H1 (cell line): ENCODE data around the gene FGD4. TPM values are rescaled to one million over a fixed set of nuclear protein-coding genes. Genes with fewer than 3 reads are reported as not detected.

Experiments used
- CTCF ChIA-PET: fragments of 300-600 bp; sonication (Branson Sonifier 250); formaldehyde crosslinking; loops from one replicate; lab custom pipeline; 2021; ENCODE audit not compliant: partially characterized antibody; lab: Charles Lee
- POLR2A ChIA-PET: fragments of 300-600 bp; sonication (Branson Sonifier 250); formaldehyde crosslinking; loops from one replicate; lab custom pipeline; 2021; ENCODE audit warnings: inconsistent platforms; ENCODE audit not compliant: partially characterized antibody; lab: Charles Lee
- DNase-seq, 2 experiments: peaks; one replicate each; pipeline versions ENCODE4 v3.0.0 to v3.0.0-alpha.2; 2010 to 2022; ENCODE audit warnings: low spot score in 2 of 2, low read depth in 1 of 2, mixed read lengths in 1 of 2
- FAIRE-seq: peaks from 2 replicates; lab custom pipeline; 2011; peaks lifted over from hg19 to GRCh38; lab: Jason Lieb, UNC
- H2AFZ ChIP-seq: 2 replicates; pipeline ENCODE4 v1.8.1; 2012; ENCODE audit warnings: low read length, inconsistent platforms
- H2AK5ac ChIP-seq: 2 replicates; pipeline ENCODE4 v1.6.1; 2013; ENCODE audit warnings: low read depth, low read length
- H2BK120ac ChIP-seq: replicated peaks from 2 replicates; pipeline ENCODE3; 2013; ENCODE audit warnings: low read depth, low read length, inconsistent platforms
- H2BK12ac ChIP-seq: 2 replicates; pipeline ENCODE4 v1.6.1; 2013; ENCODE audit warnings: low read depth, low read length
- H2BK15ac ChIP-seq: 2 replicates; pipeline ENCODE4 v1.6.1; 2013; ENCODE audit warnings: low read length
- H2BK20ac ChIP-seq: 2 replicates; pipeline ENCODE4 v1.6.1; 2013; ENCODE audit warnings: low read length
- H2BK5ac ChIP-seq: 2 replicates; pipeline ENCODE4 v1.6.1; 2013; ENCODE audit warnings: low read depth, low read length
- H3K14ac ChIP-seq: 2 replicates; pipeline ENCODE4 v1.6.1; 2013; ENCODE audit warnings: inconsistent platforms; ENCODE audit not compliant: insufficient read length
- H3K18ac ChIP-seq: 2 replicates; pipeline ENCODE4 v1.6.1; 2013; ENCODE audit warnings: low read length; ENCODE audit errors: extremely low read depth
- H3K23ac ChIP-seq: 2 replicates; pipeline ENCODE4 v1.6.1; 2013; ENCODE audit warnings: inconsistent platforms; ENCODE audit not compliant: insufficient read length
- H3K23me2 ChIP-seq: 2 replicates; pipeline ENCODE4 v1.6.1; 2013; ENCODE audit warnings: low read depth, low read length
- H3K27ac ChIP-seq: 2 replicates; pipeline ENCODE4 v1.6.1; 2011; ENCODE audit warnings: low read depth, low read length, inconsistent platforms
- H3K27me3 ChIP-seq, 4 experiments: replicated peaks in 1 of 4; 1 replicate in 1 of 4; 2 replicates in 3 of 4; pipeline versions ENCODE4 v1.6.1 to v1.8.1; 2011 to 2013; ENCODE audit warnings: low read length in 3 of 4, mild to moderate bottlenecking in 3 of 4, inconsistent platforms in 2 of 4, mixed read lengths in 2 of 4, moderate library complexity in 1 of 4; ENCODE audit not compliant: control insufficient read depth in 3 of 4, insufficient read depth in 3 of 4; ENCODE audit errors: extremely low read depth in 1 of 4
- H3K36me3 ChIP-seq, 4 experiments: 2 replicates each; pipeline versions ENCODE4 v1.6.1 to v1.8.1; 2011 to 2013; ENCODE audit warnings: mild to moderate bottlenecking in 4 of 4, low read length in 3 of 4, moderate library complexity in 2 of 4, control low read depth in 1 of 4, inconsistent platforms in 1 of 4; ENCODE audit not compliant: insufficient read depth in 4 of 4, control insufficient read depth in 2 of 4
- H3K4ac ChIP-seq: replicated peaks from 2 replicates; pipeline ENCODE3; 2013; ENCODE audit warnings: low read length, low read depth, mixed read lengths, inconsistent platforms; ENCODE audit not compliant: insufficient read length
- H3K4me1 ChIP-seq, 4 experiments: replicated peaks in 1 of 4; 1 replicate in 1 of 4; 2 replicates in 3 of 4; pipeline versions ENCODE4 v1.6.1 to v1.8.1; 2011 to 2013; ENCODE audit warnings: low read length in 3 of 4, inconsistent platforms in 2 of 4, mixed read lengths in 1 of 4; ENCODE audit not compliant: insufficient read depth in 4 of 4, control insufficient read depth in 3 of 4
- H3K4me2 ChIP-seq, 2 experiments: 2 replicates each; pipeline versions ENCODE4 v1.6.1 to v1.8.1; 2011 to 2013; ENCODE audit warnings: low read depth in 2 of 2, low read length in 2 of 2, control low read depth in 1 of 2, inconsistent platforms in 1 of 2, mild to moderate bottlenecking in 1 of 2; ENCODE audit not compliant: insufficient read depth in 1 of 2
- H3K4me3 ChIP-seq, 4 experiments: fragments of 200-600, 300-600 bp in 1 of 4; sonication (generic), shearing (Covaris generic), sonication (Bioruptor Twin) in 1 of 4; 2 replicates each; pipeline versions ENCODE4 v1.5.1 to v1.8.1; 2011 to 2016; ENCODE audit warnings: low read length in 4 of 4, low read depth in 3 of 4, control low read depth in 2 of 4, inconsistent platforms in 2 of 4, mild to moderate bottlenecking in 2 of 4, mixed read lengths in 1 of 4, moderate library complexity in 1 of 4; ENCODE audit not compliant: insufficient read depth in 2 of 4; ENCODE audit errors: extremely low read depth in 1 of 4
- H3K56ac ChIP-seq: replicated peaks from 2 replicates; pipeline ENCODE3; 2013; ENCODE audit warnings: low read depth, mild to moderate bottlenecking, mixed read lengths, low read length, inconsistent platforms; ENCODE audit not compliant: insufficient read length
- H3K79me1 ChIP-seq: 2 replicates; pipeline ENCODE4 v1.6.1; 2013; ENCODE audit warnings: low read depth, low read length, control low read depth
- H3K79me2 ChIP-seq, 2 experiments: 2 replicates each; pipeline versions ENCODE4 v1.6.1 to v1.8.1; 2012 to 2013; ENCODE audit warnings: low read length in 2 of 2, mild to moderate bottlenecking in 2 of 2, inconsistent platforms in 1 of 2; ENCODE audit not compliant: insufficient read depth in 2 of 2, control insufficient read depth in 1 of 2
- H3K9ac ChIP-seq, 4 experiments: replicated peaks in 1 of 4; 1 replicate in 1 of 4; 2 replicates in 3 of 4; pipeline versions ENCODE4 v1.6.1 to v1.8.1; 2011 to 2013; ENCODE audit warnings: low read depth in 3 of 4, low read length in 3 of 4, control low read depth in 2 of 4, mild to moderate bottlenecking in 2 of 4, moderate library complexity in 2 of 4, inconsistent platforms in 1 of 4; ENCODE audit errors: extremely low read depth in 1 of 4
- H3K9me3 ChIP-seq, 2 experiments: 2 replicates each; pipeline versions ENCODE4 v1.6.1 to v1.8.1; 2012 to 2013; ENCODE audit warnings: mild to moderate bottlenecking in 2 of 2, moderate library complexity in 2 of 2, control low read depth in 1 of 2, inconsistent platforms in 1 of 2, low read depth in 1 of 2, low read length in 1 of 2, mixed read lengths in 1 of 2; ENCODE audit not compliant: insufficient read depth in 2 of 2
- H4K20me1 ChIP-seq, 2 experiments: replicated peaks in 1 of 2; 2 replicates each; pipeline versions ENCODE3 to v1.8.1; 2011 to 2013; ENCODE audit warnings: inconsistent platforms in 2 of 2, low read length in 2 of 2, mild to moderate bottlenecking in 1 of 2; ENCODE audit not compliant: insufficient read depth in 2 of 2, control insufficient read depth in 1 of 2
- H4K5ac ChIP-seq: 2 replicates; pipeline ENCODE4 v1.6.1; 2013; ENCODE audit warnings: low read length, low read depth, mixed read lengths, inconsistent platforms; ENCODE audit not compliant: insufficient read length
- H4K8ac ChIP-seq: 2 replicates; pipeline ENCODE4 v1.8.0; 2013; ENCODE audit warnings: mild to moderate bottlenecking, moderate library complexity, low read length, inconsistent platforms; ENCODE audit not compliant: insufficient read depth; ENCODE audit errors: extremely low read depth
- H4K91ac ChIP-seq: replicated peaks from 2 replicates; pipeline ENCODE3; 2013; ENCODE audit warnings: low read length, mixed read lengths, inconsistent platforms; ENCODE audit not compliant: insufficient read length
- BACH1 ChIP-seq: IDR thresholded peaks from 2 replicates; pipeline ENCODE4 v1.6.1; 2012; ENCODE audit warnings: low read length, improper control_type of control experiment
- JUND ChIP-seq: IDR thresholded peaks from 2 replicates; pipeline ENCODE4 v1.6.1; 2011; ENCODE audit warnings: mild to moderate bottlenecking, improper control_type of control experiment, low read length
- POLR2A ChIP-seq, 2 experiments: IDR thresholded peaks; 1 replicate in 1 of 2; 2 replicates in 1 of 2; pipeline ENCODE4 v1.6.1; 2011; ENCODE audit warnings: low read depth in 2 of 2, low read length in 2 of 2, mild to moderate bottlenecking in 2 of 2; ENCODE audit errors: control extremely low read depth in 1 of 2
- RFX5 ChIP-seq: IDR thresholded peaks from 2 replicates; pipeline ENCODE4 v1.6.1; 2011; ENCODE audit warnings: low read depth, low read length, improper control_type of control experiment, borderline replicate concordance
- SIX5 ChIP-seq: IDR thresholded peaks from 2 replicates; pipeline ENCODE4 v1.6.1; 2011; ENCODE audit warnings: mild to moderate bottlenecking, low read depth, low read length
- SP2 ChIP-seq: IDR thresholded peaks from 2 replicates; pipeline ENCODE4 v1.6.1; 2012; ENCODE audit warnings: mild to moderate bottlenecking, low read length, inconsistent platforms
- SP4 ChIP-seq: IDR thresholded peaks from 2 replicates; pipeline ENCODE4 v1.6.1; 2012; ENCODE audit warnings: low read length, inconsistent platforms
- TAF1 ChIP-seq: IDR thresholded peaks from 2 replicates; pipeline ENCODE4 v1.6.1; 2011; ENCODE audit warnings: mild to moderate bottlenecking, low read depth, low read length
- TBP ChIP-seq: IDR thresholded peaks from 2 replicates; pipeline ENCODE4 v1.6.1; 2011; ENCODE audit warnings: low read depth, low read length, improper control_type of control experiment
- WGBS, 2 experiments: shearing (Covaris generic) in 1 of 2; methylation state at CpG; one replicate each; pipeline versions ENCODE4 v1.1.6 to v1.1.7; 2013 to 2015; ENCODE audit warnings: low lambda C conversion rate in 2 of 2, mixed read lengths in 2 of 2, inconsistent platforms in 1 of 2, low coverage in 1 of 2, missing lambda C conversion rate in 1 of 2; ENCODE audit not compliant: insufficient replicate concordance in 2 of 2, insufficient coverage in 1 of 2, insufficient read length in 1 of 2; ENCODE audit errors: extremely low coverage in 1 of 2, missing lambda C conversion rate in 1 of 2; 5-methylcytosine and 5-hydroxymethylcytosine counted together
- polyA plus RNA-seq, 7 experiments: library from polyadenylated mRNA; depleted of rRNA in 3 of 7; stranded (reverse) in 5 of 7; unstranded in 2 of 7; fragments of >200 nt in 5 of 7; fragments of 200-250 nt in 2 of 7; gene quantifications; 1 replicate in 5 of 7; 2 replicates in 1 of 7; 4 replicates in 1 of 7; pipeline versions ENCODE4 v1.2.1 to v1.2.3, GENCODE V29; 2011 to 2013; ENCODE audit warnings: missing spikeins in 2 of 7, mixed read lengths in 2 of 7
- total RNA-seq: library from RNA; stranded (reverse); fragmentation: NEBNext Ultra II Directional; extraction: Animal tissue kit (Norgen Biotek cat#: 25700); gene quantifications from 2 replicates; pipeline ENCODE4 v1.2.1, GENCODE V29; 2021
- TF ChIP-seq, protein P1 (sequence below): IDR thresholded peaks from 2 replicates; pipeline ENCODE4 v1.6.1; 2012; ENCODE audit warnings: low read length, inconsistent platforms
- TF ChIP-seq, protein P2 (sequence below), 3 experiments: IDR thresholded peaks; 1 replicate in 2 of 3; 2 replicates in 1 of 3; pipeline versions ENCODE4 v1.5.1 to v1.6.1; 2011; ENCODE audit warnings: low read length in 3 of 3, mild to moderate bottlenecking in 3 of 3, inconsistent platforms in 2 of 3, low read depth in 1 of 3, moderate library complexity in 1 of 3; ENCODE audit not compliant: insufficient read depth in 1 of 3; ENCODE audit errors: control extremely low read depth in 1 of 3

Gene FGD4
- total and polyA plus RNA-seq, 2 of the 8 experiments (the other 6 are each of a cell fraction or from before 2014, with no cell fraction given): 8.5 to 48.2 TPM

DNA sequence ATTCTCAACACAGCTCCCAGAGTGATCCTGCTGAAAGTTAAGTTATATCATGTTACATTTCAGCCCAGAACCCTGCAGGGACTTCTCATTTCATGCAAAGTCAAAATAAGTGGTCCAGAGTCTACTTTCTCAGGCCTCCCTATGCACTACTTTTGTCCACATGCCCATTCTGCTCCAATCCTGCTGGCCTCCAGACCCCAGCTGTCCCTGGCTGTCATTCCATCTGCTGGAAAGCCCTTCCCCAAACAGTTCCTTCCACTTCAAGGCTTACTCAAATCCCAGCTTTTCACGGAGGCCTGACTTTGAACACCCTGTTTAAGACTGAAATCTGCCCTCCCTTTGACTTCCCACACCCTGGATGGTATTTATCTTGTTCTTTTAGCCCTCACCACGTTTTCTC, 169.9 kb downstream of the FGD4 start:
- ChIA-PET POLR2A (interaction anchor here (0.8 kb wide), 1 partner anchor 13 kb away, joined by 3 read pairs; no protein-coding TSS in a partner anchor), CTCF (interaction anchor here (1.0 kb wide), 1 partner anchor 23 kb away, joined by 3 read pairs; no protein-coding TSS in a partner anchor)
- H3K14ac ChIP-seq: no peak overlapping the region
- DNase-seq (no peak), FAIRE-seq (peak; percentile 19)
- no peak overlapping the region for H4K5ac ChIP-seq
- no peak overlapping the region for H3K9ac ChIP-seq
- H2BK120ac ChIP-seq: no peak overlapping the region
- H2BK12ac ChIP-seq: no peak overlapping the region
- 86% methylated on average over 2 of the region's 2 CpGs; no CpG with 5 or more reads in 1 of the 2 experiments for whole genome bisulfite sequencing, 2 experiments
- no peak overlapping the region for H2BK20ac ChIP-seq
- no peak overlapping the region for H3K4me3 ChIP-seq
- peaks cover 2% of the 10 kb centered on the region; the same call in 1 of the 2 replicates for H3K79me1 ChIP-seq
- no peak overlapping the region for H3K56ac ChIP-seq
- no peak overlapping the region for H3K27ac ChIP-seq
- H3K18ac ChIP-seq: no peak overlapping the region
- H2BK15ac ChIP-seq: no peak overlapping the region
- no peaks in the 10 kb centered on the region for H3K27me3 ChIP-seq
- no peak overlapping the region for H3K4ac ChIP-seq
- no peak overlapping the region for H3K23ac ChIP-seq
- peaks cover 3 to 90% of the 10 kb centered on the region in 2 experiments; a peak in 3 of 4 replicates for H3K79me2 ChIP-seq
- no peaks in the 10 kb centered on the region for H3K23me2 ChIP-seq
- peaks cover 0 to 8% of the 10 kb centered on the region in 2 experiments for H4K20me1 ChIP-seq
- H2BK5ac ChIP-seq: no peak overlapping the region
- peaks cover 3 to 17% (median 15%) of the 10 kb centered on the region in 4 experiments; a peak in 6 of 7 replicates for H3K4me1 ChIP-seq
- H4K8ac ChIP-seq: no peak overlapping the region
- no peaks in the 10 kb centered on the region for H3K9me3 ChIP-seq
- no peak overlapping the region for H2AFZ ChIP-seq
- H2AK5ac ChIP-seq: no peak overlapping the region
- no peak overlapping the region for H3K4me2 ChIP-seq
- peaks cover 0 to 6% (median 3%) of the 10 kb centered on the region in 4 experiments; a peak in 4 of 8 replicates for H3K36me3 ChIP-seq
- H4K91ac ChIP-seq: no peak overlapping the region
- TF ChIP-seq SP2: no peak
- TF ChIP-seq POLR2A (IDR thresholded peaks at IDR 0.05; ENCODE audit: control extremely low read depth in 1 of 2, low read depth in 2 of 2, low read length in 2 of 2): no peak
- TF ChIP-seq TAF1: no peak
- TF ChIP-seq BACH1: no peak
- TF ChIP-seq SP4: no peak
- no peak for TF ChIP-seq RFX5
- TF ChIP-seq, protein P1, sequence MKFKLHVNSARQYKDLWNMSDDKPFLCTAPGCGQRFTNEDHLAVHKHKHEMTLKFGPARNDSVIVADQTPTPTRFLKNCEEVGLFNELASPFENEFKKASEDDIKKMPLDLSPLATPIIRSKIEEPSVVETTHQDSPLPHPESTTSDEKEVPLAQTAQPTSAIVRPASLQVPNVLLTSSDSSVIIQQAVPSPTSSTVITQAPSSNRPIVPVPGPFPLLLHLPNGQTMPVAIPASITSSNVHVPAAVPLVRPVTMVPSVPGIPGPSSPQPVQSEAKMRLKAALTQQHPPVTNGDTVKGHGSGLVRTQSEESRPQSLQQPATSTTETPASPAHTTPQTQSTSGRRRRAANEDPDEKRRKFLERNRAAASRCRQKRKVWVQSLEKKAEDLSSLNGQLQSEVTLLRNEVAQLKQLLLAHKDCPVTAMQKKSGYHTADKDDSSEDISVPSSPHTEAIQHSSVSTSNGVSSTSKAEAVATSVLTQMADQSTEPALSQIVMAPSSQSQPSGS: no peak
- no peak for TF ChIP-seq SIX5
- no peak for TF ChIP-seq JUND
- TF ChIP-seq, protein P2, sequence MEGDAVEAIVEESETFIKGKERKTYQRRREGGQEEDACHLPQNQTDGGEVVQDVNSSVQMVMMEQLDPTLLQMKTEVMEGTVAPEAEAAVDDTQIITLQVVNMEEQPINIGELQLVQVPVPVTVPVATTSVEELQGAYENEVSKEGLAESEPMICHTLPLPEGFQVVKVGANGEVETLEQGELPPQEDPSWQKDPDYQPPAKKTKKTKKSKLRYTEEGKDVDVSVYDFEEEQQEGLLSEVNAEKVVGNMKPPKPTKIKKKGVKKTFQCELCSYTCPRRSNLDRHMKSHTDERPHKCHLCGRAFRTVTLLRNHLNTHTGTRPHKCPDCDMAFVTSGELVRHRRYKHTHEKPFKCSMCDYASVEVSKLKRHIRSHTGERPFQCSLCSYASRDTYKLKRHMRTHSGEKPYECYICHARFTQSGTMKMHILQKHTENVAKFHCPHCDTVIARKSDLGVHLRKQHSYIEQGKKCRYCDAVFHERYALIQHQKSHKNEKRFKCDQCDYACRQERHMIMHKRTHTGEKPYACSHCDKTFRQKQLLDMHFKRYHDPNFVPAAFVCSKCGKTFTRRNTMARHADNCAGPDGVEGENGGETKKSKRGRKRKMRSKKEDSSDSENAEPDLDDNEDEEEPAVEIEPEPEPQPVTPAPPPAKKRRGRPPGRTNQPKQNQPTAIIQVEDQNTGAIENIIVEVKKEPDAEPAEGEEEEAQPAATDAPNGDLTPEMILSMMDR (IDR thresholded peaks at IDR 0.05; ENCODE audit: control extremely low read depth in 1 of 3, insufficient read depth in 1 of 3, low read depth in 1 of 3, low read length in 3 of 3): no peak
- no peak for TF ChIP-seq TBP
